GM12878 (cell line): Measurements from ENCODE around the gene KIR2DL4. TPM values are rescaled to one million over a fixed set of nuclear protein-coding genes. Genes with fewer than 3 reads are reported as not detected.

Source experiments
- ATAC-seq: fragments of 200-7000 bp; cut with Tn5 transposase; 3 replicates; pipeline ENCODE4 v1.9.1; 2020; ENCODE audit warnings: mild to moderate bottlenecking, moderate library complexity
- BruUV-seq: library from RNA; stranded (reverse); fragments of 400-500 nt; replicated peaks from 2 replicates; lab custom pipeline; 2021; lab: Mats Ljungman, UMichigan
- CTCF ChIA-PET: fragments of 300-600 bp; sonication (Branson Sonifier 250); formaldehyde crosslinking; extraction: SDS; loops from one replicate; lab custom pipeline; 2021; ENCODE audit warnings: inconsistent platforms; lab: Yijun Ruan, JAX
- POLR2A ChIA-PET: fragments of 350-600 bp; formaldehyde crosslinking; extraction: SDS; loops from one replicate; lab custom pipeline; 2021; ENCODE audit warnings: inconsistent platforms; lab: Charles Lee
- RAD21 ChIA-PET: fragments of 300-600 bp; sonication (Branson Sonifier 250); formaldehyde crosslinking; loops from one replicate; lab custom pipeline; 2023; ENCODE audit warnings: antibody characterized with exemption; ENCODE audit not compliant: unreplicated experiment; lab: Charles Lee
- SMC1A ChIA-PET: fragments of 300-600 bp; sonication (Branson Sonifier 250); formaldehyde crosslinking; loops from one replicate; lab custom pipeline; 2023; ENCODE audit not compliant: unreplicated experiment, uncharacterized antibody; lab: Charles Lee
- DNase-seq: peaks from one replicate; pipeline ENCODE4 v3.0.0-alpha.2; 2011; ENCODE audit warnings: low read depth, low spot score
- FAIRE-seq: peaks from 3 replicates; lab custom pipeline; 2011; peaks lifted over from hg19 to GRCh38; lab: Jason Lieb, UNC
- H2AFZ ChIP-seq: 2 replicates; pipeline ENCODE4 v1.6.0; 2011; ENCODE audit warnings: low read depth, low read length, control low read depth; ENCODE audit not compliant: control insufficient read depth
- H3K27ac ChIP-seq: 2 replicates; pipeline ENCODE4 v1.5.1; 2011; ENCODE audit warnings: control low read depth; ENCODE audit not compliant: control insufficient read depth, insufficient read depth
- H3K27me3 ChIP-seq, 2 experiments: replicated peaks in 1 of 2; 2 replicates each; pipeline versions ENCODE4 v1.6.0 to v1.6.1; 2011; ENCODE audit warnings: low read length in 1 of 2; ENCODE audit not compliant: control insufficient read depth in 2 of 2, insufficient read depth in 2 of 2
- H3K36me3 ChIP-seq, 2 experiments: 2 replicates each; pipeline ENCODE4 v1.5.1; 2011; ENCODE audit warnings: low read length in 1 of 2; ENCODE audit not compliant: control insufficient read depth in 2 of 2, insufficient read depth in 2 of 2
- H3K4me1 ChIP-seq: 2 replicates; pipeline ENCODE4 v1.6.1; 2011; ENCODE audit warnings: mild to moderate bottlenecking, low read length, moderate library complexity, mixed read lengths; ENCODE audit not compliant: control insufficient read depth, insufficient read depth
- H3K4me2 ChIP-seq: 2 replicates; pipeline ENCODE4 v1.6.0; 2011; ENCODE audit warnings: control low read depth; ENCODE audit not compliant: control insufficient read depth, insufficient read depth
- H3K4me3 ChIP-seq: fragments of 200-600 bp; sonication (generic); 2 replicates; pipeline ENCODE4 v1.5.1; 2016
- H3K79me2 ChIP-seq: 2 replicates; pipeline ENCODE4 v1.6.0; 2011; ENCODE audit warnings: low read length; ENCODE audit not compliant: control insufficient read depth, insufficient read depth
- H3K9ac ChIP-seq: 2 replicates; pipeline ENCODE4 v1.8.0; 2011; ENCODE audit warnings: low read length, control low read depth, mixed read lengths; ENCODE audit not compliant: control insufficient read depth, insufficient read depth
- H3K9me3 ChIP-seq: replicated peaks from 3 replicates; pipeline ENCODE4 v1.5.1; 2011; ENCODE audit warnings: mild to moderate bottlenecking, low read length; ENCODE audit not compliant: control insufficient read depth, insufficient read depth
- H4K20me1 ChIP-seq: 2 replicates; pipeline ENCODE4 v1.6.0; 2011; ENCODE audit not compliant: control insufficient read depth, insufficient read depth
- CBX5 ChIP-seq: sonication (generic); IDR thresholded peaks from 2 replicates; pipeline ENCODE4 v1.6.1; 2016; ENCODE audit warnings: low read depth, moderate library complexity, mild to moderate bottlenecking, inconsistent platforms
- DPF2 ChIP-seq: fragments of 450-650 bp; IDR thresholded peaks from 2 replicates; pipeline ENCODE4 v1.6.1; 2017; ENCODE audit warnings: mild to moderate bottlenecking
- ESRRA ChIP-seq: IDR thresholded peaks from 2 replicates; pipeline ENCODE4 v1.6.1; 2012; ENCODE audit warnings: mild to moderate bottlenecking, low read length, improper control_type of control experiment
- HDAC2 ChIP-seq: fragments of 200-600 bp; sonication (generic); IDR thresholded peaks from 2 replicates; pipeline ENCODE4 v1.6.1; 2017
- IKZF2 ChIP-seq, 2 experiments: fragments of 450-650 bp; IDR thresholded peaks; 2 replicates each; pipeline ENCODE4 v1.6.1; 2017; ENCODE audit warnings: mild to moderate bottlenecking in 2 of 2, moderate library complexity in 2 of 2
- KAT2A ChIP-seq: conservative IDR thresholded peaks from 2 replicates; pipeline ENCODE4 v1.6.1; 2011; ENCODE audit warnings: low read depth, low read length; ENCODE audit not compliant: control insufficient read depth
- POU2F2 ChIP-seq: IDR thresholded peaks from 3 replicates; pipeline ENCODE4 v1.6.1; 2011; ENCODE audit warnings: low read depth, mild to moderate bottlenecking, low read length, borderline replicate concordance
- SREBF1 ChIP-seq: IDR thresholded peaks from 2 replicates; pipeline ENCODE4 v1.6.1; 2012; ENCODE audit warnings: mild to moderate bottlenecking, low read length
- SREBF2 ChIP-seq: IDR thresholded peaks from 2 replicates; pipeline ENCODE4 v1.6.1; 2012; ENCODE audit warnings: mild to moderate bottlenecking, low read length
- TAF1 ChIP-seq: IDR thresholded peaks from 2 replicates; pipeline ENCODE4 v1.6.1; 2011; ENCODE audit warnings: mild to moderate bottlenecking, low read depth, low read length, borderline replicate concordance
- YY1 ChIP-seq: IDR thresholded peaks from 2 replicates; pipeline ENCODE4 v1.6.1; 2011; ENCODE audit warnings: low read depth, mild to moderate bottlenecking, low read length
- ZBED1 ChIP-seq: IDR thresholded peaks from 2 replicates; pipeline ENCODE4 v1.6.1; 2016; ENCODE audit warnings: borderline replicate concordance
- ZZZ3 ChIP-seq: IDR thresholded peaks from 2 replicates; pipeline ENCODE4 v1.6.1; 2011; ENCODE audit warnings: low read depth; ENCODE audit not compliant: control insufficient read depth, insufficient read length
- WGBS: methylation state at CpG from one replicate; pipeline ENCODE4 v1.1.6; 2016; ENCODE audit warnings: low lambda C conversion rate; ENCODE audit not compliant: insufficient replicate concordance, insufficient coverage; ENCODE audit errors: missing lambda C conversion rate; 5-methylcytosine and 5-hydroxymethylcytosine counted together
- in situ Hi-C: fragments of 300-500 bp; cut with MboI; formaldehyde crosslinking; loops from 9 replicates; pipeline ENCODE4 v1.14.3; 2018; ENCODE audit warnings: mixed read lengths
- intact Hi-C: fragments of 100-400 bp; cut with micrococcal nuclease; formaldehyde crosslinking; loops from one replicate; pipeline ENCODE4 v1.14.2; 2022; ENCODE audit not compliant: unreplicated experiment
- polyA plus RNA-seq, 11 experiments: library from polyadenylated mRNA; depleted of rRNA in 4 of 11; unstranded in 6 of 11; stranded (reverse) in 5 of 11; fragments of >200 nt; fragmentation: Nextera tagmentation in 4 of 11; fragmentation: Illumina TruSeq in 1 of 11; extraction: Ambion mirVana in 4 of 11; extraction: Trizol in 1 of 11; gene quantifications; 1 replicate in 1 of 11; 2 replicates in 10 of 11; pipeline versions ENCODE4 v1.2.1 to v1.2.3, GENCODE V29; 2011 to 2016; ENCODE audit warnings: inconsistent platforms in 2 of 11, missing spikeins in 2 of 11, low read depth in 1 of 11
- total RNA-seq, 4 experiments: library from RNA; depleted of rRNA in 3 of 4; stranded (reverse); fragments of >200 nt in 3 of 4; fragmentation: Illumina TruSeq in 1 of 4; extraction: Trizol in 1 of 4; gene quantifications; 2 replicates each; pipeline versions ENCODE4 v1.2.1 to v1.2.3, GENCODE V29; 2013 to 2021
- TF ChIP-seq, protein P1 (sequence below): fragments of 450-650 bp; formaldehyde crosslinking; IDR thresholded peaks from 2 replicates; pipeline ENCODE4 v1.5.0; 2022; ENCODE audit warnings: mild to moderate bottlenecking, missing genetic modification characterization
- TF ChIP-seq, protein P2 (sequence below): IDR thresholded peaks from 2 replicates; pipeline ENCODE4 v1.6.1; 2012; ENCODE audit warnings: low read depth, low read length, improper control_type of control experiment
- TF ChIP-seq, protein P3 (sequence below): fragments of 150-350 bp; IDR thresholded peaks from 2 replicates; pipeline ENCODE4 v1.6.1; 2014; ENCODE audit warnings: mild to moderate bottlenecking, low read depth, low read length
- TF ChIP-seq, protein P4 (sequence below): fragments of 450-650 bp; IDR thresholded peaks from 2 replicates; pipeline ENCODE4 v1.6.1; 2017; ENCODE audit warnings: mild to moderate bottlenecking

Gene KIR2DL4
- total and polyA plus RNA-seq, 10 of the 15 experiments (the other 5 are each of a cell fraction or from before 2014, with no cell fraction given), result 0.22 TPM; not detected in 9

DNA sequence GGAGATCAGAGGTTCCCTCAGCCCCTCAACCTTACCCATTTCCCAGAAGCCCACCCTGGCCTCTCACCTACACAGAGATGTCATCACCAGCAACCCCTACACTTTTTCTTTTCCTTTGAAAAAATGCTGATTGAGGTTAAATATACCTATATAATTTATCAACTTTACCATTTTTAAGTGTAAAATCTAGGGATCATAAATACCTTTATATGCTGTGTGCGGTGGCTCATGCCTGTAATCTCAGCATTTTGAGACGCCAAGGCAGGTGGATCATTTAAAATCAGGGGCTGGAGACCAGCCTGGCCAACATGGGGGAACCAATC, 3.1 kb downstream of the KIR2DL4 start:
- ATAC-seq (no peak), FAIRE-seq (no peak)
- SMC1A ChIA-PET, result no interaction called here

More for the DNA sequence above, 3.1 kb downstream of the KIR2DL4 start:
- in situ Hi-C loops, result no loop called here
- Histone ChIP-seq H3K9ac (no peak overlapping the region), H3K4me2 (no peak overlapping the region), H3K36me3 (no peaks in the 10 kb centered on the region), H3K9me3 (no peaks in the 10 kb centered on the region), H3K27ac (no peak overlapping the region), H3K79me2 (no peaks in the 10 kb centered on the region), H3K27me3 (no peaks in the 10 kb centered on the region), H2AFZ (no peak overlapping the region), H4K20me1 (no peaks in the 10 kb centered on the region), H3K4me3 (no peak overlapping the region), H3K4me1 (no peaks in the 10 kb centered on the region)
- ChIA-PET RAD21 (no interaction called here), CTCF (no interaction called here), POLR2A (no interaction called here)
- DNase-seq, result no peak
- no TSS peak for BruUV-seq
- intact Hi-C loops, result no loop called here
- WGBS, result 21% methylated on average over 2 of the region's 2 CpGs
- TF ChIP-seq, protein P1, sequence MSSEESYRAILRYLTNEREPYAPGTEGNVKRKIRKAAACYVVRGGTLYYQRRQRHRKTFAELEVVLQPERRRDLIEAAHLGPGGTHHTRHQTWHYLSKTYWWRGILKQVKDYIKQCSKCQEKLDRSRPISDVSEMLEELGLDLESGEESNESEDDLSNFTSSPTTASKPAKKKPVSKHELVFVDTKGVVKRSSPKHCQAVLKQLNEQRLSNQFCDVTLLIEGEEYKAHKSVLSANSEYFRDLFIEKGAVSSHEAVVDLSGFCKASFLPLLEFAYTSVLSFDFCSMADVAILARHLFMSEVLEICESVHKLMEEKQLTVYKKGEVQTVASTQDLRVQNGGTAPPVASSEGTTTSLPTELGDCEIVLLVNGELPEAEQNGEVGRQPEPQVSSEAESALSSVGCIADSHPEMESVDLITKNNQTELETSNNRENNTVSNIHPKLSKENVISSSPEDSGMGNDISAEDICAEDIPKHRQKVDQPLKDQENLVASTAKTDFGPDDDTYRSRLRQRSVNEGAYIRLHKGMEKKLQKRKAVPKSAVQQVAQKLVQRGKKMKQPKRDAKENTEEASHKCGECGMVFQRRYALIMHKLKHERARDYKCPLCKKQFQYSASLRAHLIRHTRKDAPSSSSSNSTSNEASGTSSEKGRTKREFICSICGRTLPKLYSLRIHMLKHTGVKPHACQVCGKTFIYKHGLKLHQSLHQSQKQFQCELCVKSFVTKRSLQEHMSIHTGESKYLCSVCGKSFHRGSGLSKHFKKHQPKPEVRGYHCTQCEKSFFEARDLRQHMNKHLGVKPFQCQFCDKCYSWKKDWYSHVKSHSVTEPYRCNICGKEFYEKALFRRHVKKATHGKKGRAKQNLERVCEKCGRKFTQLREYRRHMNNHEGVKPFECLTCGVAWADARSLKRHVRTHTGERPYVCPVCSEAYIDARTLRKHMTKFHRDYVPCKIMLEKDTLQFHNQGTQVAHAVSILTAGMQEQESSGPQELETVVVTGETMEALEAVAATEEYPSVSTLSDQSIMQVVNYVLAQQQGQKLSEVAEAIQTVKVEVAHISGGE, result no peak
- TF ChIP-seq HDAC2 (no peak), IKZF2 (IDR thresholded peaks at IDR 0.05) (no peak), POU2F2 (no peak), SREBF2 (no peak), DPF2 (no peak), ZBED1 (no peak), ESRRA (no peak), KAT2A (no peak), SREBF1 (no peak), YY1 (no peak), ZZZ3 (no peak), CBX5 (no peak), TAF1 (no peak)
- TF ChIP-seq, protein P2, sequence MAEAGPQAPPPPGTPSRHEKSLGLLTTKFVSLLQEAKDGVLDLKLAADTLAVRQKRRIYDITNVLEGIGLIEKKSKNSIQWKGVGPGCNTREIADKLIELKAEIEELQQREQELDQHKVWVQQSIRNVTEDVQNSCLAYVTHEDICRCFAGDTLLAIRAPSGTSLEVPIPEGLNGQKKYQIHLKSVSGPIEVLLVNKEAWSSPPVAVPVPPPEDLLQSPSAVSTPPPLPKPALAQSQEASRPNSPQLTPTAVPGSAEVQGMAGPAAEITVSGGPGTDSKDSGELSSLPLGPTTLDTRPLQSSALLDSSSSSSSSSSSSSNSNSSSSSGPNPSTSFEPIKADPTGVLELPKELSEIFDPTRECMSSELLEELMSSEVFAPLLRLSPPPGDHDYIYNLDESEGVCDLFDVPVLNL, result no peak
- TF ChIP-seq, protein P3, sequence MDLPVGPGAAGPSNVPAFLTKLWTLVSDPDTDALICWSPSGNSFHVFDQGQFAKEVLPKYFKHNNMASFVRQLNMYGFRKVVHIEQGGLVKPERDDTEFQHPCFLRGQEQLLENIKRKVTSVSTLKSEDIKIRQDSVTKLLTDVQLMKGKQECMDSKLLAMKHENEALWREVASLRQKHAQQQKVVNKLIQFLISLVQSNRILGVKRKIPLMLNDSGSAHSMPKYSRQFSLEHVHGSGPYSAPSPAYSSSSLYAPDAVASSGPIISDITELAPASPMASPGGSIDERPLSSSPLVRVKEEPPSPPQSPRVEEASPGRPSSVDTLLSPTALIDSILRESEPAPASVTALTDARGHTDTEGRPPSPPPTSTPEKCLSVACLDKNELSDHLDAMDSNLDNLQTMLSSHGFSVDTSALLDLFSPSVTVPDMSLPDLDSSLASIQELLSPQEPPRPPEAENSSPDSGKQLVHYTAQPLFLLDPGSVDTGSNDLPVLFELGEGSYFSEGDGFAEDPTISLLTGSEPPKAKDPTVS, result no peak
- TF ChIP-seq, protein P4, sequence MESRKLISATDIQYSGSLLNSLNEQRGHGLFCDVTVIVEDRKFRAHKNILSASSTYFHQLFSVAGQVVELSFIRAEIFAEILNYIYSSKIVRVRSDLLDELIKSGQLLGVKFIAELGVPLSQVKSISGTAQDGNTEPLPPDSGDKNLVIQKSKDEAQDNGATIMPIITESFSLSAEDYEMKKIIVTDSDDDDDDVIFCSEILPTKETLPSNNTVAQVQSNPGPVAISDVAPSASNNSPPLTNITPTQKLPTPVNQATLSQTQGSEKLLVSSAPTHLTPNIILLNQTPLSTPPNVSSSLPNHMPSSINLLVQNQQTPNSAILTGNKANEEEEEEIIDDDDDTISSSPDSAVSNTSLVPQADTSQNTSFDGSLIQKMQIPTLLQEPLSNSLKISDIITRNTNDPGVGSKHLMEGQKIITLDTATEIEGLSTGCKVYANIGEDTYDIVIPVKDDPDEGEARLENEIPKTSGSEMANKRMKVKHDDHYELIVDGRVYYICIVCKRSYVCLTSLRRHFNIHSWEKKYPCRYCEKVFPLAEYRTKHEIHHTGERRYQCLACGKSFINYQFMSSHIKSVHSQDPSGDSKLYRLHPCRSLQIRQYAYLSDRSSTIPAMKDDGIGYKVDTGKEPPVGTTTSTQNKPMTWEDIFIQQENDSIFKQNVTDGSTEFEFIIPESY, result no peak
